K562 (cell line): ENCODE data around the gene CFHR5. TPM values are rescaled to one million over a fixed set of nuclear protein-coding genes. Genes with fewer than 3 reads are reported as not detected.

Source experiments
- ERF ChIP-seq: fragments of 450-650 bp; formaldehyde crosslinking; IDR thresholded peaks from 2 replicates; pipeline ENCODE4 v1.4.0; 2020; ENCODE audit warnings: mild to moderate bottlenecking, mixed read lengths
- TARDBP ChIP-seq: fragments of 450-650 bp; IDR thresholded peaks from 2 replicates; pipeline ENCODE4 v1.6.1; 2016
- polyA plus RNA-seq, 8 experiments: library from polyadenylated mRNA; depleted of rRNA in 4 of 8; stranded (reverse) in 5 of 8; unstranded in 3 of 8; fragments of >200 nt; fragmentation: Nextera tagmentation in 2 of 8; fragmentation: Illumina TruSeq in 1 of 8; extraction: Ambion mirVana in 2 of 8; extraction: Trizol in 1 of 8; gene quantifications; 2 replicates each; pipeline versions ENCODE4 v1.2.1 to v1.2.3, GENCODE V29; 2011 to 2014; ENCODE audit warnings: inconsistent platforms in 1 of 8, missing spikeins in 1 of 8
- total RNA-seq, 7 experiments: library from RNA; depleted of rRNA in 6 of 7; stranded (reverse); fragments of >200 nt in 6 of 7; fragmentation: Illumina TruSeq in 2 of 7; extraction: Trizol in 2 of 7; gene quantifications; 2 replicates each; pipeline versions ENCODE4 v1.2.1 to v1.2.3, GENCODE V29; 2011 to 2021; ENCODE audit warnings: low replicate concordance in 1 of 7
- TF ChIP-seq, protein P1 (sequence below): fragments of 200-600 bp; sonication (generic); IDR thresholded peaks from one replicate; pipeline ENCODE4 v1.6.1; 2012; ENCODE audit warnings: mild to moderate bottlenecking, low read depth, low read length, inconsistent platforms
- TF ChIP-seq, protein P2 (sequence below): sonication (generic); formaldehyde crosslinking; IDR thresholded peaks from 2 replicates; pipeline ENCODE4 v1.8.0; 2023; ENCODE audit warnings: missing genetic modification reagents, mild to moderate bottlenecking, borderline replicate concordance
- TF ChIP-seq, protein P3 (sequence below), 2 experiments: fragments of 450-650 bp; IDR thresholded peaks; 2 replicates each; pipeline ENCODE4 v1.6.1; 2016
- TF ChIP-seq, protein P4 (sequence below): fragments of 250-450 bp; sonication (Bioruptor Pico); IDR thresholded peaks from 2 replicates; pipeline ENCODE4 v1.8.0; 2021; ENCODE audit warnings: moderate library complexity, mild to moderate bottlenecking, inconsistent platforms

Gene CFHR5
- total and polyA plus RNA-seq, 9 of the 15 experiments (the other 6 are each of a cell fraction or from before 2014, with no cell fraction given) = not detected

DNA sequence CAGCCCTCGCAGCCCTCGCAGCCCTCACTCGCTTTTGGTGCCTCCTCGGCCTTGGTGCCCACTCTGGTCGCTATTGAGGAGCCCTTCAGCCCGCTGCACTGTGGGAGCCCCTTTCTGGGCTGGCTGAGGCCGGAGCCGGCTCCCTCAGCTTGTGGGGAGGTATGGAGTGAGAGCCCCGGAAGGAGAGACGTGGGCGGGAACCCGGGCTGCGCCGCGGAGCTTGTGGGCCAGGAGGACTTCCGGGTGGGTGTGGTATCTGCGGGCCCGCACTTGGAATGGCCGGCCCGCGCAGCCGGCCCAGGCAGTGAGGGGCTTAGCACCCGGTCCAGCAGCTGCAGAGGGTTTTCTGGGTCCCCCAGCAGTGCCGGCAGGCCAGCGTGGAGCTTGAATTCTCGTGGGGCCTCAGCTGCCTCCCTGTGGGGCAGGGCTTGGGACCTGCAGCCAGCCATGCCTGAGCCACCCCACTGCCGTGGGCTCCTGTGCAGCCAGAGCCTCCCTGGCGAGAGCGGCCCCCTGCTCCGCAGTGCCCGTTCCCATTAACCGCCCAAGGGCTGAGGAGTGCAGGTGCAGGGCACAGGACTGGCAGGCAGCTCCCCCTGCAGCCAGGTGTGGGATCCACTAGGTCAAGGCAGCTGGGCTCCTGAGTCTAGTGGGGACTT, 43.7 kb upstream of the CFHR5 start (continued):
- TF ChIP-seq, protein P1, sequence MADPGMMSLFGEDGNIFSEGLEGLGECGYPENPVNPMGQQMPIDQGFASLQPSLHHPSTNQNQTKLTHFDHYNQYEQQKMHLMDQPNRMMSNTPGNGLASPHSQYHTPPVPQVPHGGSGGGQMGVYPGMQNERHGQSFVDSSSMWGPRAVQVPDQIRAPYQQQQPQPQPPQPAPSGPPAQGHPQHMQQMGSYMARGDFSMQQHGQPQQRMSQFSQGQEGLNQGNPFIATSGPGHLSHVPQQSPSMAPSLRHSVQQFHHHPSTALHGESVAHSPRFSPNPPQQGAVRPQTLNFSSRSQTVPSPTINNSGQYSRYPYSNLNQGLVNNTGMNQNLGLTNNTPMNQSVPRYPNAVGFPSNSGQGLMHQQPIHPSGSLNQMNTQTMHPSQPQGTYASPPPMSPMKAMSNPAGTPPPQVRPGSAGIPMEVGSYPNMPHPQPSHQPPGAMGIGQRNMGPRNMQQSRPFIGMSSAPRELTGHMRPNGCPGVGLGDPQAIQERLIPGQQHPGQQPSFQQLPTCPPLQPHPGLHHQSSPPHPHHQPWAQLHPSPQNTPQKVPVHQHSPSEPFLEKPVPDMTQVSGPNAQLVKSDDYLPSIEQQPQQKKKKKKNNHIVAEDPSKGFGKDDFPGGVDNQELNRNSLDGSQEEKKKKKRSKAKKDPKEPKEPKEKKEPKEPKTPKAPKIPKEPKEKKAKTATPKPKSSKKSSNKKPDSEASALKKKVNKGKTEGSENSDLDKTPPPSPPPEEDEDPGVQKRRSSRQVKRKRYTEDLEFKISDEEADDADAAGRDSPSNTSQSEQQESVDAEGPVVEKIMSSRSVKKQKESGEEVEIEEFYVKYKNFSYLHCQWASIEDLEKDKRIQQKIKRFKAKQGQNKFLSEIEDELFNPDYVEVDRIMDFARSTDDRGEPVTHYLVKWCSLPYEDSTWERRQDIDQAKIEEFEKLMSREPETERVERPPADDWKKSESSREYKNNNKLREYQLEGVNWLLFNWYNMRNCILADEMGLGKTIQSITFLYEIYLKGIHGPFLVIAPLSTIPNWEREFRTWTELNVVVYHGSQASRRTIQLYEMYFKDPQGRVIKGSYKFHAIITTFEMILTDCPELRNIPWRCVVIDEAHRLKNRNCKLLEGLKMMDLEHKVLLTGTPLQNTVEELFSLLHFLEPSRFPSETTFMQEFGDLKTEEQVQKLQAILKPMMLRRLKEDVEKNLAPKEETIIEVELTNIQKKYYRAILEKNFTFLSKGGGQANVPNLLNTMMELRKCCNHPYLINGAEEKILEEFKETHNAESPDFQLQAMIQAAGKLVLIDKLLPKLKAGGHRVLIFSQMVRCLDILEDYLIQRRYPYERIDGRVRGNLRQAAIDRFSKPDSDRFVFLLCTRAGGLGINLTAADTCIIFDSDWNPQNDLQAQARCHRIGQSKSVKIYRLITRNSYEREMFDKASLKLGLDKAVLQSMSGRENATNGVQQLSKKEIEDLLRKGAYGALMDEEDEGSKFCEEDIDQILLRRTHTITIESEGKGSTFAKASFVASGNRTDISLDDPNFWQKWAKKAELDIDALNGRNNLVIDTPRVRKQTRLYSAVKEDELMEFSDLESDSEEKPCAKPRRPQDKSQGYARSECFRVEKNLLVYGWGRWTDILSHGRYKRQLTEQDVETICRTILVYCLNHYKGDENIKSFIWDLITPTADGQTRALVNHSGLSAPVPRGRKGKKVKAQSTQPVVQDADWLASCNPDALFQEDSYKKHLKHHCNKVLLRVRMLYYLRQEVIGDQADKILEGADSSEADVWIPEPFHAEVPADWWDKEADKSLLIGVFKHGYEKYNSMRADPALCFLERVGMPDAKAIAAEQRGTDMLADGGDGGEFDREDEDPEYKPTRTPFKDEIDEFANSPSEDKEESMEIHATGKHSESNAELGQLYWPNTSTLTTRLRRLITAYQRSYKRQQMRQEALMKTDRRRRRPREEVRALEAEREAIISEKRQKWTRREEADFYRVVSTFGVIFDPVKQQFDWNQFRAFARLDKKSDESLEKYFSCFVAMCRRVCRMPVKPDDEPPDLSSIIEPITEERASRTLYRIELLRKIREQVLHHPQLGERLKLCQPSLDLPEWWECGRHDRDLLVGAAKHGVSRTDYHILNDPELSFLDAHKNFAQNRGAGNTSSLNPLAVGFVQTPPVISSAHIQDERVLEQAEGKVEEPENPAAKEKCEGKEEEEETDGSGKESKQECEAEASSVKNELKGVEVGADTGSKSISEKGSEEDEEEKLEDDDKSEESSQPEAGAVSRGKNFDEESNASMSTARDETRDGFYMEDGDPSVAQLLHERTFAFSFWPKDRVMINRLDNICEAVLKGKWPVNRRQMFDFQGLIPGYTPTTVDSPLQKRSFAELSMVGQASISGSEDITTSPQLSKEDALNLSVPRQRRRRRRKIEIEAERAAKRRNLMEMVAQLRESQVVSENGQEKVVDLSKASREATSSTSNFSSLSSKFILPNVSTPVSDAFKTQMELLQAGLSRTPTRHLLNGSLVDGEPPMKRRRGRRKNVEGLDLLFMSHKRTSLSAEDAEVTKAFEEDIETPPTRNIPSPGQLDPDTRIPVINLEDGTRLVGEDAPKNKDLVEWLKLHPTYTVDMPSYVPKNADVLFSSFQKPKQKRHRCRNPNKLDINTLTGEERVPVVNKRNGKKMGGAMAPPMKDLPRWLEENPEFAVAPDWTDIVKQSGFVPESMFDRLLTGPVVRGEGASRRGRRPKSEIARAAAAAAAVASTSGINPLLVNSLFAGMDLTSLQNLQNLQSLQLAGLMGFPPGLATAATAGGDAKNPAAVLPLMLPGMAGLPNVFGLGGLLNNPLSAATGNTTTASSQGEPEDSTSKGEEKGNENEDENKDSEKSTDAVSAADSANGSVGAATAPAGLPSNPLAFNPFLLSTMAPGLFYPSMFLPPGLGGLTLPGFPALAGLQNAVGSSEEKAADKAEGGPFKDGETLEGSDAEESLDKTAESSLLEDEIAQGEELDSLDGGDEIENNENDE = no peak
- TF ChIP-seq, protein P2, sequence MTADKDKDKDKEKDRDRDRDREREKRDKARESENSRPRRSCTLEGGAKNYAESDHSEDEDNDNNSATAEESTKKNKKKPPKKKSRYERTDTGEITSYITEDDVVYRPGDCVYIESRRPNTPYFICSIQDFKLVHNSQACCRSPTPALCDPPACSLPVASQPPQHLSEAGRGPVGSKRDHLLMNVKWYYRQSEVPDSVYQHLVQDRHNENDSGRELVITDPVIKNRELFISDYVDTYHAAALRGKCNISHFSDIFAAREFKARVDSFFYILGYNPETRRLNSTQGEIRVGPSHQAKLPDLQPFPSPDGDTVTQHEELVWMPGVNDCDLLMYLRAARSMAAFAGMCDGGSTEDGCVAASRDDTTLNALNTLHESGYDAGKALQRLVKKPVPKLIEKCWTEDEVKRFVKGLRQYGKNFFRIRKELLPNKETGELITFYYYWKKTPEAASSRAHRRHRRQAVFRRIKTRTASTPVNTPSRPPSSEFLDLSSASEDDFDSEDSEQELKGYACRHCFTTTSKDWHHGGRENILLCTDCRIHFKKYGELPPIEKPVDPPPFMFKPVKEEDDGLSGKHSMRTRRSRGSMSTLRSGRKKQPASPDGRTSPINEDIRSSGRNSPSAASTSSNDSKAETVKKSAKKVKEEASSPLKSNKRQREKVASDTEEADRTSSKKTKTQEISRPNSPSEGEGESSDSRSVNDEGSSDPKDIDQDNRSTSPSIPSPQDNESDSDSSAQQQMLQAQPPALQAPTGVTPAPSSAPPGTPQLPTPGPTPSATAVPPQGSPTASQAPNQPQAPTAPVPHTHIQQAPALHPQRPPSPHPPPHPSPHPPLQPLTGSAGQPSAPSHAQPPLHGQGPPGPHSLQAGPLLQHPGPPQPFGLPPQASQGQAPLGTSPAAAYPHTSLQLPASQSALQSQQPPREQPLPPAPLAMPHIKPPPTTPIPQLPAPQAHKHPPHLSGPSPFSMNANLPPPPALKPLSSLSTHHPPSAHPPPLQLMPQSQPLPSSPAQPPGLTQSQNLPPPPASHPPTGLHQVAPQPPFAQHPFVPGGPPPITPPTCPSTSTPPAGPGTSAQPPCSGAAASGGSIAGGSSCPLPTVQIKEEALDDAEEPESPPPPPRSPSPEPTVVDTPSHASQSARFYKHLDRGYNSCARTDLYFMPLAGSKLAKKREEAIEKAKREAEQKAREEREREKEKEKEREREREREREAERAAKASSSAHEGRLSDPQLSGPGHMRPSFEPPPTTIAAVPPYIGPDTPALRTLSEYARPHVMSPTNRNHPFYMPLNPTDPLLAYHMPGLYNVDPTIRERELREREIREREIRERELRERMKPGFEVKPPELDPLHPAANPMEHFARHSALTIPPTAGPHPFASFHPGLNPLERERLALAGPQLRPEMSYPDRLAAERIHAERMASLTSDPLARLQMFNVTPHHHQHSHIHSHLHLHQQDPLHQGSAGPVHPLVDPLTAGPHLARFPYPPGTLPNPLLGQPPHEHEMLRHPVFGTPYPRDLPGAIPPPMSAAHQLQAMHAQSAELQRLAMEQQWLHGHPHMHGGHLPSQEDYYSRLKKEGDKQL (CRISPR knock-in tag) = no peak
- TF ChIP-seq TARDBP (no peak), ERF (CRISPR knock-in tag) (no peak)
- TF ChIP-seq, protein P3, sequence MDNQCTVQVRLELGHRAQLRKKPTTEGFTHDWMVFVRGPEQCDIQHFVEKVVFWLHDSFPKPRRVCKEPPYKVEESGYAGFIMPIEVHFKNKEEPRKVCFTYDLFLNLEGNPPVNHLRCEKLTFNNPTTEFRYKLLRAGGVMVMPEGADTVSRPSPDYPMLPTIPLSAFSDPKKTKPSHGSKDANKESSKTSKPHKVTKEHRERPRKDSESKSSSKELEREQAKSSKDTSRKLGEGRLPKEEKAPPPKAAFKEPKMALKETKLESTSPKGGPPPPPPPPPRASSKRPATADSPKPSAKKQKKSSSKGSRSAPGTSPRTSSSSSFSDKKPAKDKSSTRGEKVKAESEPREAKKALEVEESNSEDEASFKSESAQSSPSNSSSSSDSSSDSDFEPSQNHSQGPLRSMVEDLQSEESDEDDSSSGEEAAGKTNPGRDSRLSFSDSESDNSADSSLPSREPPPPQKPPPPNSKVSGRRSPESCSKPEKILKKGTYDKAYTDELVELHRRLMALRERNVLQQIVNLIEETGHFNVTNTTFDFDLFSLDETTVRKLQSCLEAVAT (IDR thresholded peaks at IDR 0.05) = no peak
- TF ChIP-seq, protein P4, sequence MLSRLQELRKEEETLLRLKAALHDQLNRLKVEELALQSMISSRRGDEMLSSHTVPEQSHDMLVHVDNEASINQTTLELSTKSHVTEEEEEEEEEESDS (CRISPR knock-in tag) = no peak
